ENCODE results near the gene TTC17. TPM values are rescaled to one million over a fixed set of nuclear protein-coding genes. Genes with fewer than 3 reads are reported as not detected.

TTC17 gene
- total and polyA plus RNA-seq, 2 of the 4 experiments (the other 2 are of a cell fraction), result 56.3 to 61.3 TPM

DNA sequence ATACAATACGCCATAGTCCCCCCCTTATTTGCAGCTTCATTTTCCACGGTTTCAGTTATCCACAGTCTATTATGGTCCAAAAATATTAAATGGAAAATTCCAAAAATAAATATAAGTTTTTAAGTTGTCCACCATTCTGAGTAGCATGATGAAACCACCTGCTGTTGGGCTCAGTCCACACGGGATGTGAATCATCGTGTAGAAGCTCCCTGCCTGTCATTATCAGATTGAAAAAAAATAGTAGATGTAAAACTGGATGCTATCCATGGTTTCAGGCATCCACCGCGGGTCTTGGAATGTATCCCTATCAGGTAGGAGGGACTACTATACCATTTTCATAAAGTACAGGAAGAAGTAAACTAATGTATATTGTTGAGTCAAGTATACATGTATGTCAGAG lies 127.4 kb downstream of the TTC17 start:
- no peak overlapping the region for H4K8ac ChIP-seq (ENCODE audit: low read depth in 2 of 2, low read length in 2 of 2)
- dilution Hi-C loops (cut with HindIII; ENCODE audit: low sequenced_read_pairs, unreplicated experiment) (no loop called here), in situ Hi-C loops (cut with MboI; ENCODE audit: low sequenced_read_pairs) (no loop called here), intact Hi-C loops (cut with micrococcal nuclease) (no loop called here)
- H2BK15ac ChIP-seq (ENCODE audit: low read depth, low read length), result no peak overlapping the region
- no peak overlapping the region for H2AK9ac ChIP-seq (replicated peaks; ENCODE audit: low read depth, low read length, poor library complexity)
- no peak overlapping the region for H3K4me2 ChIP-seq (ENCODE audit: low read depth, low read length)
- H3K4ac ChIP-seq (ENCODE audit: low read depth, low read length), result no peak overlapping the region
- no peak overlapping the region for H3K14ac ChIP-seq (replicated peaks; ENCODE audit: low read depth, low read length)
- H3K9me3 ChIP-seq (ENCODE audit: control insufficient read depth, insufficient read depth, low read length), result no peaks in the 10 kb centered on the region
- no TSS peak for BruUV-seq (replicated peaks)
- H3K27ac ChIP-seq (ENCODE audit: insufficient read depth, low read length), result no peak overlapping the region
- no peaks in the 10 kb centered on the region for H3K79me1 ChIP-seq (ENCODE audit: low read depth in 1 of 2, low read length in 2 of 2)
- no peaks in the 10 kb centered on the region for H4K20me1 ChIP-seq (ENCODE audit: insufficient read depth, low read length)
- no CpG with 5 or more reads among the region's 6 CpGs for WGBS, 2 experiments (ENCODE audit: extremely low coverage in 2 of 2, insufficient read length in 1 of 2)
- H3K56ac ChIP-seq (ENCODE audit: extremely low read depth, insufficient read depth, low read length), result no peak overlapping the region
- H2AFZ ChIP-seq (replicated peaks; ENCODE audit: low read length, poor library complexity), result no peak overlapping the region
- no peaks in the 10 kb centered on the region for H3K9me1 ChIP-seq (ENCODE audit: insufficient read depth, low read length)
- no peak overlapping the region for H3K4me3 ChIP-seq (ENCODE audit: insufficient read depth, low read depth, low read length)
- ATAC-seq (ENCODE audit: low read depth), result no peak
- no peak for TF ChIP-seq RFX5 (IDR thresholded peaks at IDR 0.05; ENCODE audit: low read depth, low read length)
- no peak for TF ChIP-seq MAFK (IDR thresholded peaks at IDR 0.05; ENCODE audit: low read depth, low read length)
- no peak for TF ChIP-seq RAD21 (IDR thresholded peaks at IDR 0.05; ENCODE audit: low read length)
- no peak for TF ChIP-seq CEBPB (IDR thresholded peaks at IDR 0.05; ENCODE audit: low read depth, low read length)
- no peak for TF ChIP-seq RCOR1 (IDR thresholded peaks at IDR 0.05; ENCODE audit: insufficient replicate concordance, low read length)
- TF ChIP-seq, protein P1, sequence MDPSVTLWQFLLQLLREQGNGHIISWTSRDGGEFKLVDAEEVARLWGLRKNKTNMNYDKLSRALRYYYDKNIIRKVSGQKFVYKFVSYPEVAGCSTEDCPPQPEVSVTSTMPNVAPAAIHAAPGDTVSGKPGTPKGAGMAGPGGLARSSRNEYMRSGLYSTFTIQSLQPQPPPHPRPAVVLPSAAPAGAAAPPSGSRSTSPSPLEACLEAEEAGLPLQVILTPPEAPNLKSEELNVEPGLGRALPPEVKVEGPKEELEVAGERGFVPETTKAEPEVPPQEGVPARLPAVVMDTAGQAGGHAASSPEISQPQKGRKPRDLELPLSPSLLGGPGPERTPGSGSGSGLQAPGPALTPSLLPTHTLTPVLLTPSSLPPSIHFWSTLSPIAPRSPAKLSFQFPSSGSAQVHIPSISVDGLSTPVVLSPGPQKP (IDR thresholded peaks at IDR 0.05; ENCODE audit: borderline replicate concordance, low read depth, low read length), result no peak
- no peak for TF ChIP-seq FOS (IDR thresholded peaks at IDR 0.05; ENCODE audit: low read depth, low read length)
- H4K5ac ChIP-seq (ENCODE audit: low read depth, low read length), result no peak overlapping the region
- H3K27me3 ChIP-seq (ENCODE audit: control insufficient read depth, insufficient read depth, low read length), result no peaks in the 10 kb centered on the region
- DNase-seq, result peak; percentile 43
- no peak overlapping the region for H2AK5ac ChIP-seq (ENCODE audit: low read depth, low read length)
- no peak overlapping the region for H2BK5ac ChIP-seq (ENCODE audit: low read depth, low read length, poor library complexity, severe bottlenecking)
- no peak overlapping the region for H2BK120ac ChIP-seq (ENCODE audit: low read depth, low read length)
- H2BK20ac ChIP-seq (ENCODE audit: low read depth, low read length), result no peak overlapping the region
- no peak overlapping the region for H3K9ac ChIP-seq (ENCODE audit: low read depth, low read length)
- ChIA-PET POLR2A (ENCODE audit: unreplicated experiment) (no interaction called here), CTCF (no interaction called here)
- no peak overlapping the region for H3K23ac ChIP-seq (ENCODE audit: low read depth, low read length)
- H3K4me1 ChIP-seq (ENCODE audit: control insufficient read depth, insufficient read depth, low read length), result no peaks in the 10 kb centered on the region
- no peak overlapping the region for H3K18ac ChIP-seq (ENCODE audit: low read depth, low read length)
- H4K91ac ChIP-seq (ENCODE audit: insufficient read depth, low read depth, low read length), result no peak overlapping the region
- H3K36me3 ChIP-seq (ENCODE audit: control insufficient read depth, insufficient read depth, low read length), result peaks cover 14% of the 10 kb centered on the region
